Natural killer cell (primary cell): ENCODE results near the gene STARD13. TPM values are rescaled to one million over a fixed set of nuclear protein-coding genes. Genes with fewer than 3 reads are reported as not detected.

ENCODE experiments used
- ATAC-seq, 3 donors: fragments of 150-1000 bp in 2 of 3; fragments of 200-7000 bp in 1 of 3; cut with Tn5 transposase; 1 replicate in 1 of 3; 2 replicates in 2 of 3; pipeline ENCODE4 v1.10.0; 2021; ENCODE audit warnings: mild to moderate bottlenecking in 2 of 3, moderate library complexity in 2 of 3
- DNase-seq, 2 donors: peaks; one replicate each; pipeline versions ENCODE4 v3.0.0 to v3.0.0-alpha.2; 2013 to 2021; ENCODE audit warnings: mixed read lengths in 1 of 2
- H3K27ac ChIP-seq: one replicate; pipeline ENCODE4 v1.5.1; 2013; ENCODE audit warnings: mild to moderate bottlenecking, low read length
- H3K27me3 ChIP-seq: one replicate; pipeline ENCODE4 v1.6.1; 2013; ENCODE audit warnings: low read length; ENCODE audit not compliant: control insufficient read depth, insufficient read depth
- H3K36me3 ChIP-seq: one replicate; pipeline ENCODE4 v1.6.1; 2013; ENCODE audit warnings: low read length; ENCODE audit not compliant: control insufficient read depth, insufficient read depth
- H3K4me1 ChIP-seq: one replicate; pipeline ENCODE4 v1.6.1; 2013; ENCODE audit warnings: low read length; ENCODE audit not compliant: control insufficient read depth, insufficient read depth
- H3K4me3 ChIP-seq: one replicate; pipeline ENCODE4 v1.5.1; 2013; ENCODE audit warnings: low read length
- H3K9me3 ChIP-seq: one replicate; pipeline ENCODE4 v1.6.1; 2013; ENCODE audit warnings: low read length; ENCODE audit not compliant: control insufficient read depth, insufficient read depth
- H3K27ac Mint-ChIP-seq, 2 donors: one replicate each; pipeline ENCODE4 v1.8.0; 2022; ENCODE audit warnings: mild to moderate bottlenecking in 2 of 2, mixed read lengths in 2 of 2, moderate library complexity in 1 of 2
- H3K27me3 Mint-ChIP-seq, 2 donors: one replicate each; pipeline ENCODE4 v1.8.0; 2022; ENCODE audit warnings: low read depth in 2 of 2, mixed read lengths in 2 of 2
- H3K36me3 Mint-ChIP-seq: one replicate; pipeline ENCODE4 v1.8.0; 2022; ENCODE audit warnings: mixed read lengths
- H3K4me1 Mint-ChIP-seq, 2 donors: one replicate each; pipeline ENCODE4 v1.8.0; 2022; ENCODE audit warnings: mixed read lengths in 2 of 2
- H3K4me3 Mint-ChIP-seq: one replicate; pipeline ENCODE4 v1.8.0; 2022; ENCODE audit warnings: mild to moderate bottlenecking, moderate library complexity, mixed read lengths
- H3K9me3 Mint-ChIP-seq, 2 donors: one replicate each; pipeline ENCODE4 v1.8.0; 2022; ENCODE audit warnings: mixed read lengths in 2 of 2
- CTCF ChIP-seq: fragments of 200-600 bp; IDR thresholded peaks from one replicate; pipeline ENCODE4 v1.8.0; 2022; ENCODE audit warnings: antibody characterized with exemption
- WGBS: methylation state at CpG from one replicate; pipeline ENCODE4 v1.1.7; 2013; ENCODE audit warnings: missing lambda C conversion rate; ENCODE audit not compliant: insufficient coverage; 5-methylcytosine and 5-hydroxymethylcytosine counted together
- intact Hi-C: fragments of 100-400 bp; cut with micrococcal nuclease; formaldehyde crosslinking; loops from one replicate; pipeline ENCODE4 v1.14.2; 2022
- total RNA-seq, 4 donors: library from RNA; stranded (reverse); fragments of 120-200 nt in 1 of 4; gene quantifications; one replicate each; pipeline versions ENCODE4 v1.2.3 to v1.2.4, GENCODE V29; 2013 to 2022

STARD13 gene
- total RNA-seq, 3 donors from 2014 or later (not counting 1 experiment from before 2014, with no cell fraction given): not detected

GRCh38 chr13:33150126-33150525, 135.4 kb downstream of the STARD13 start:
- H3K9me3 ChIP-seq: no peaks in the 10 kb centered on the region
- Mint-ChIP-seq H3K4me1 (no peaks in the 10 kb centered on the region), H3K9me3 (peaks cover 0 to 2% of the 10 kb centered on the region in 2 donors), H3K4me3 (no peak overlapping the region), H3K27me3 (peaks cover 0 to 4% of the 10 kb centered on the region in 2 donors), H3K27ac (no peak overlapping the region), H3K36me3 (no peaks in the 10 kb centered on the region)
- no peaks in the 10 kb centered on the region for H3K4me1 ChIP-seq
- H3K36me3 ChIP-seq: no peaks in the 10 kb centered on the region
- intact Hi-C loops: no loop called here
- WGBS: 88% methylated on average over 1 of the region's 1 CpG
- ATAC-seq: no peak
- H3K4me3 ChIP-seq: no peak overlapping the region
- TF ChIP-seq CTCF: no peak
- H3K27ac ChIP-seq: no peak overlapping the region
- DNase-seq: no peak
- H3K27me3 ChIP-seq: no peaks in the 10 kb centered on the region

GRCh38 chr13:33147832-33148231, 137.7 kb downstream of the STARD13 start:
- H3K36me3 Mint-ChIP-seq: no peaks in the 10 kb centered on the region
- H3K27ac Mint-ChIP-seq: no peak overlapping the region
- intact Hi-C loops: no loop called here

GRCh38 chr13:33146843-33147611, 138.5 kb downstream of the STARD13 start:
- Mint-ChIP-seq H3K4me1 (no peaks in the 10 kb centered on the region), H3K27me3 (peaks cover 0 to 4% of the 10 kb centered on the region in 2 donors), H3K9me3 (peaks cover 0 to 4% of the 10 kb centered on the region in 2 donors), H3K4me3 (no peak overlapping the region), H3K27ac (no peak overlapping the region), H3K36me3 (no peaks in the 10 kb centered on the region)
- no peak for TF ChIP-seq CTCF
- intact Hi-C loops: no loop called here
- DNase-seq (no peak), ATAC-seq (no peak)
- Histone ChIP-seq H3K4me1 (no peaks in the 10 kb centered on the region), H3K4me3 (no peak overlapping the region), H3K27me3 (no peaks in the 10 kb centered on the region), H3K36me3 (no peaks in the 10 kb centered on the region), H3K9me3 (no peaks in the 10 kb centered on the region), H3K27ac (no peak overlapping the region)
- WGBS: 63% methylated on average over 4 of the region's 4 CpGs

More at GRCh38 chr13:33147832-33148231, 137.7 kb downstream of the STARD13 start:
- H3K4me3 Mint-ChIP-seq: no peak overlapping the region
- Histone ChIP-seq H3K27ac (no peak overlapping the region), H3K4me3 (no peak overlapping the region), H3K36me3 (no peaks in the 10 kb centered on the region), H3K27me3 (no peaks in the 10 kb centered on the region), H3K4me1 (no peaks in the 10 kb centered on the region), H3K9me3 (no peaks in the 10 kb centered on the region)
- peaks cover 0 to 4% of the 10 kb centered on the region in 2 donors for H3K27me3 Mint-ChIP-seq
- WGBS: 96% methylated on average over 3 of the region's 3 CpGs
- no peaks in the 10 kb centered on the region for H3K4me1 Mint-ChIP-seq
- no peak for DNase-seq
- ATAC-seq: no peak
- peaks cover 0 to 2% of the 10 kb centered on the region in 2 donors for H3K9me3 Mint-ChIP-seq
- no peak for TF ChIP-seq CTCF
